ENCODE results near the gene PLEKHJ1.

DNA sequence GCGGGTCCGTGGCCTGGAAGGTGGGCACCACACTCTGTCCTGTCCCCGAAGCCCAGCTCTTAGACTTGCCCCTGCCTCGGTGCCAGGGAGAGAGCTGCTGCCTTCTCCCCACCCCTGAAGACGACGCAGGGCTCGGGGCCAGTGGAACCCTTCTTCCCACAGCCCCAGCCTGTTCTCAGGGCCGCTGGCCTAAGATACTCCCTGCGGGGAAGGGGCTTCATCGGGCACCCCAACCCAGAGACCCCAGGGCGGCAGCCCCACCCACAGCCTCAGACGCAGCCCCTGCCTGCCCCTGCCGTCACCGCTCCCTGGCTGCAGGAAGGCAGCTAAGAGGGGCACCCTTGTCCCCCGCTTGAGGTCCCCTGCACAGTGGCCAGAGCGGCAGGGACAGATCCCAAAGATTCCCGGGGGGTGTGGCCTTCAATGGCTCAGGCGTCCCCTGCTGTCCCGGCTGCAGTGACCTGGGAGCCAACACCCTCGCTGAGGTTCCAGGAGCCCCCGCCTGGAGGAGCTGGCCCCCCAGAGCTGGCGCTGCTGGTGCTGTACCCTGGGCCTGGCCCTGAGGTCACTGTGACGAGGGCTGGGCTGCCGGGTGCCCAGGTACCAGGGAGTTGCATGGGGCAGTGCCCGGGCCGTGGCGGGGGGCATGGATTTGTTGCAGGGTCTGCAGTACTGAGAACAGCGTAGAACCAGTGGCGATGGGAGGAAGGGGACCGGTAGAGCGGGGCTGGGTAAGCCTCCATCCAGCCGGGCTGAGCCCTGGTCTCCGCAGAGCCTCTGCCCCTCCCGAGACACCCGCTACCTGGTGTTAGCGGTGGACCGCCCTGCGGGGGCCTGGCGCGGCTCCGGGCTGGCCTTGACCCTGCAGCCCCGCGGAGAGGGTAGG, 14.0 kb upstream of the PLEKHJ1 start:
- TF ChIP-seq L3MBTL2 (conservative IDR thresholded peaks at IDR 0.05) = no peak
- no peak for TF ChIP-seq TARDBP (IDR thresholded peaks at IDR 0.05)
- TF ChIP-seq FOXM1 (IDR thresholded peaks at IDR 0.05; ENCODE audit: borderline replicate concordance) = no peak
- TF ChIP-seq ARNT (IDR thresholded peaks at IDR 0.05) = no peak
- no peak for TF ChIP-seq NFRKB (IDR thresholded peaks at IDR 0.05)
- TF ChIP-seq PKNOX1 (IDR thresholded peaks at IDR 0.05) = no peak
